H1 (cell line): ENCODE measurements around the gene ATG9B. TPM values are rescaled to one million over a fixed set of nuclear protein-coding genes. Genes with fewer than 3 reads are reported as not detected.
A peak's percentile ranks its signal among the peaks of the same experiment; 100 is the strongest.

Source experiments
- CTCF ChIA-PET: fragments of 300-600 bp; sonication (Branson Sonifier 250); formaldehyde crosslinking; loops from one replicate; lab custom pipeline; 2021; ENCODE audit not compliant: partially characterized antibody; lab: Charles Lee
- POLR2A ChIA-PET: fragments of 300-600 bp; sonication (Branson Sonifier 250); formaldehyde crosslinking; loops from one replicate; lab custom pipeline; 2021; ENCODE audit warnings: inconsistent platforms; ENCODE audit not compliant: partially characterized antibody; lab: Charles Lee
- DNase-seq, 2 experiments: peaks; one replicate each; pipeline versions ENCODE4 v3.0.0 to v3.0.0-alpha.2; 2010 to 2022; ENCODE audit warnings: low spot score in 2 of 2, low read depth in 1 of 2, mixed read lengths in 1 of 2
- FAIRE-seq: peaks from 2 replicates; lab custom pipeline; 2011; peaks lifted over from hg19 to GRCh38; lab: Jason Lieb, UNC
- H2AFZ ChIP-seq: 2 replicates; pipeline ENCODE4 v1.8.1; 2012; ENCODE audit warnings: low read length, inconsistent platforms
- H2AK5ac ChIP-seq: 2 replicates; pipeline ENCODE4 v1.6.1; 2013; ENCODE audit warnings: low read depth, low read length
- H2BK120ac ChIP-seq: replicated peaks from 2 replicates; pipeline ENCODE3; 2013; ENCODE audit warnings: low read depth, low read length, inconsistent platforms
- H2BK12ac ChIP-seq: 2 replicates; pipeline ENCODE4 v1.6.1; 2013; ENCODE audit warnings: low read depth, low read length
- H2BK15ac ChIP-seq: 2 replicates; pipeline ENCODE4 v1.6.1; 2013; ENCODE audit warnings: low read length
- H2BK20ac ChIP-seq: 2 replicates; pipeline ENCODE4 v1.6.1; 2013; ENCODE audit warnings: low read length
- H2BK5ac ChIP-seq: 2 replicates; pipeline ENCODE4 v1.6.1; 2013; ENCODE audit warnings: low read depth, low read length
- H3K14ac ChIP-seq: 2 replicates; pipeline ENCODE4 v1.6.1; 2013; ENCODE audit warnings: inconsistent platforms; ENCODE audit not compliant: insufficient read length
- H3K18ac ChIP-seq: 2 replicates; pipeline ENCODE4 v1.6.1; 2013; ENCODE audit warnings: low read length; ENCODE audit errors: extremely low read depth
- H3K23ac ChIP-seq: 2 replicates; pipeline ENCODE4 v1.6.1; 2013; ENCODE audit warnings: inconsistent platforms; ENCODE audit not compliant: insufficient read length
- H3K23me2 ChIP-seq: 2 replicates; pipeline ENCODE4 v1.6.1; 2013; ENCODE audit warnings: low read depth, low read length
- H3K27ac ChIP-seq: 2 replicates; pipeline ENCODE4 v1.6.1; 2011; ENCODE audit warnings: low read depth, low read length, inconsistent platforms
- H3K27me3 ChIP-seq, 4 experiments: replicated peaks in 1 of 4; 1 replicate in 1 of 4; 2 replicates in 3 of 4; pipeline versions ENCODE4 v1.6.1 to v1.8.1; 2011 to 2013; ENCODE audit warnings: low read length in 3 of 4, mild to moderate bottlenecking in 3 of 4, inconsistent platforms in 2 of 4, mixed read lengths in 2 of 4, moderate library complexity in 1 of 4; ENCODE audit not compliant: control insufficient read depth in 3 of 4, insufficient read depth in 3 of 4; ENCODE audit errors: extremely low read depth in 1 of 4
- H3K36me3 ChIP-seq, 4 experiments: 2 replicates each; pipeline versions ENCODE4 v1.6.1 to v1.8.1; 2011 to 2013; ENCODE audit warnings: mild to moderate bottlenecking in 4 of 4, low read length in 3 of 4, moderate library complexity in 2 of 4, control low read depth in 1 of 4, inconsistent platforms in 1 of 4; ENCODE audit not compliant: insufficient read depth in 4 of 4, control insufficient read depth in 2 of 4
- H3K4ac ChIP-seq: replicated peaks from 2 replicates; pipeline ENCODE3; 2013; ENCODE audit warnings: low read length, low read depth, mixed read lengths, inconsistent platforms; ENCODE audit not compliant: insufficient read length
- H3K4me1 ChIP-seq, 4 experiments: replicated peaks in 1 of 4; 1 replicate in 1 of 4; 2 replicates in 3 of 4; pipeline versions ENCODE4 v1.6.1 to v1.8.1; 2011 to 2013; ENCODE audit warnings: low read length in 3 of 4, inconsistent platforms in 2 of 4, mixed read lengths in 1 of 4; ENCODE audit not compliant: insufficient read depth in 4 of 4, control insufficient read depth in 3 of 4
- H3K4me2 ChIP-seq, 2 experiments: 2 replicates each; pipeline versions ENCODE4 v1.6.1 to v1.8.1; 2011 to 2013; ENCODE audit warnings: low read depth in 2 of 2, low read length in 2 of 2, control low read depth in 1 of 2, inconsistent platforms in 1 of 2, mild to moderate bottlenecking in 1 of 2; ENCODE audit not compliant: insufficient read depth in 1 of 2
- H3K4me3 ChIP-seq, 4 experiments: fragments of 200-600, 300-600 bp in 1 of 4; sonication (generic), shearing (Covaris generic), sonication (Bioruptor Twin) in 1 of 4; 2 replicates each; pipeline versions ENCODE4 v1.5.1 to v1.8.1; 2011 to 2016; ENCODE audit warnings: low read length in 4 of 4, low read depth in 3 of 4, control low read depth in 2 of 4, inconsistent platforms in 2 of 4, mild to moderate bottlenecking in 2 of 4, mixed read lengths in 1 of 4, moderate library complexity in 1 of 4; ENCODE audit not compliant: insufficient read depth in 2 of 4; ENCODE audit errors: extremely low read depth in 1 of 4
- H3K56ac ChIP-seq: replicated peaks from 2 replicates; pipeline ENCODE3; 2013; ENCODE audit warnings: low read depth, mild to moderate bottlenecking, mixed read lengths, low read length, inconsistent platforms; ENCODE audit not compliant: insufficient read length
- H3K79me1 ChIP-seq: 2 replicates; pipeline ENCODE4 v1.6.1; 2013; ENCODE audit warnings: low read depth, low read length, control low read depth
- H3K79me2 ChIP-seq, 2 experiments: 2 replicates each; pipeline versions ENCODE4 v1.6.1 to v1.8.1; 2012 to 2013; ENCODE audit warnings: low read length in 2 of 2, mild to moderate bottlenecking in 2 of 2, inconsistent platforms in 1 of 2; ENCODE audit not compliant: insufficient read depth in 2 of 2, control insufficient read depth in 1 of 2
- H3K9ac ChIP-seq, 4 experiments: replicated peaks in 1 of 4; 1 replicate in 1 of 4; 2 replicates in 3 of 4; pipeline versions ENCODE4 v1.6.1 to v1.8.1; 2011 to 2013; ENCODE audit warnings: low read depth in 3 of 4, low read length in 3 of 4, control low read depth in 2 of 4, mild to moderate bottlenecking in 2 of 4, moderate library complexity in 2 of 4, inconsistent platforms in 1 of 4; ENCODE audit errors: extremely low read depth in 1 of 4
- H3K9me3 ChIP-seq, 2 experiments: 2 replicates each; pipeline versions ENCODE4 v1.6.1 to v1.8.1; 2012 to 2013; ENCODE audit warnings: mild to moderate bottlenecking in 2 of 2, moderate library complexity in 2 of 2, control low read depth in 1 of 2, inconsistent platforms in 1 of 2, low read depth in 1 of 2, low read length in 1 of 2, mixed read lengths in 1 of 2; ENCODE audit not compliant: insufficient read depth in 2 of 2
- H4K20me1 ChIP-seq, 2 experiments: replicated peaks in 1 of 2; 2 replicates each; pipeline versions ENCODE3 to v1.8.1; 2011 to 2013; ENCODE audit warnings: inconsistent platforms in 2 of 2, low read length in 2 of 2, mild to moderate bottlenecking in 1 of 2; ENCODE audit not compliant: insufficient read depth in 2 of 2, control insufficient read depth in 1 of 2
- H4K5ac ChIP-seq: 2 replicates; pipeline ENCODE4 v1.6.1; 2013; ENCODE audit warnings: low read length, low read depth, mixed read lengths, inconsistent platforms; ENCODE audit not compliant: insufficient read length
- H4K8ac ChIP-seq: 2 replicates; pipeline ENCODE4 v1.8.0; 2013; ENCODE audit warnings: mild to moderate bottlenecking, moderate library complexity, low read length, inconsistent platforms; ENCODE audit not compliant: insufficient read depth; ENCODE audit errors: extremely low read depth
- H4K91ac ChIP-seq: replicated peaks from 2 replicates; pipeline ENCODE3; 2013; ENCODE audit warnings: low read length, mixed read lengths, inconsistent platforms; ENCODE audit not compliant: insufficient read length
- ATF2 ChIP-seq: IDR thresholded peaks from 2 replicates; pipeline ENCODE4 v1.6.1; 2012; ENCODE audit warnings: low read length, inconsistent platforms
- CTCF ChIP-seq, 3 experiments: IDR thresholded peaks; 1 replicate in 2 of 3; 2 replicates in 1 of 3; pipeline versions ENCODE4 v1.5.1 to v1.6.1; 2011; ENCODE audit warnings: low read length in 3 of 3, mild to moderate bottlenecking in 3 of 3, inconsistent platforms in 2 of 3, low read depth in 1 of 3, moderate library complexity in 1 of 3; ENCODE audit not compliant: insufficient read depth in 1 of 3; ENCODE audit errors: control extremely low read depth in 1 of 3
- GABPA ChIP-seq: IDR thresholded peaks from 2 replicates; pipeline ENCODE4 v1.6.1; 2011; ENCODE audit warnings: mild to moderate bottlenecking, low read length, moderate library complexity, borderline replicate concordance; ENCODE audit not compliant: insufficient read depth
- TAF1 ChIP-seq: IDR thresholded peaks from 2 replicates; pipeline ENCODE4 v1.6.1; 2011; ENCODE audit warnings: mild to moderate bottlenecking, low read depth, low read length
- YY1 ChIP-seq: IDR thresholded peaks from 2 replicates; pipeline ENCODE4 v1.6.1; 2011; ENCODE audit warnings: low read depth, mild to moderate bottlenecking, low read length
- WGBS, 2 experiments: shearing (Covaris generic) in 1 of 2; methylation state at CpG; one replicate each; pipeline versions ENCODE4 v1.1.6 to v1.1.7; 2013 to 2015; ENCODE audit warnings: low lambda C conversion rate in 2 of 2, mixed read lengths in 2 of 2, inconsistent platforms in 1 of 2, low coverage in 1 of 2, missing lambda C conversion rate in 1 of 2; ENCODE audit not compliant: insufficient replicate concordance in 2 of 2, insufficient coverage in 1 of 2, insufficient read length in 1 of 2; ENCODE audit errors: extremely low coverage in 1 of 2, missing lambda C conversion rate in 1 of 2; 5-methylcytosine and 5-hydroxymethylcytosine counted together
- polyA plus RNA-seq, 7 experiments: library from polyadenylated mRNA; depleted of rRNA in 3 of 7; stranded (reverse) in 5 of 7; unstranded in 2 of 7; fragments of >200 nt in 5 of 7; fragments of 200-250 nt in 2 of 7; gene quantifications; 1 replicate in 5 of 7; 2 replicates in 1 of 7; 4 replicates in 1 of 7; pipeline versions ENCODE4 v1.2.1 to v1.2.3, GENCODE V29; 2011 to 2013; ENCODE audit warnings: missing spikeins in 2 of 7, mixed read lengths in 2 of 7
- total RNA-seq: library from RNA; stranded (reverse); fragmentation: NEBNext Ultra II Directional; extraction: Animal tissue kit (Norgen Biotek cat#: 25700); gene quantifications from 2 replicates; pipeline ENCODE4 v1.2.1, GENCODE V29; 2021

Gene ATG9B
- total and polyA plus RNA-seq, 2 of the 8 experiments (the other 6 are each of a cell fraction or from before 2014, with no cell fraction given) = 1.4 to 2.3 TPM

GRCh38 chr7:150992833-150993302 lies 31.4 kb downstream of the ATG9B start:
- peak overlapping the region; percentile 87 for H4K91ac ChIP-seq
- ChIA-PET CTCF (interaction anchor here (0.9 to 7.6 kb wide), 9 partner anchors 16 to 117 kb away, joined by 3 to 142 read pairs (median 19); no protein-coding TSS in a partner anchor), POLR2A (interaction anchor here (0.8 to 2.0 kb wide), 4 partner anchors 14 to 177 kb away, joined by 3 to 7 read pairs (median 4); no protein-coding TSS in a partner anchor)
- H3K4me1 ChIP-seq = peaks cover 4 to 26% (median 20%) of the 10 kb centered on the region in 4 experiments
- H2BK120ac ChIP-seq = no peak overlapping the region
- peaks cover 0 to 2% of the 10 kb centered on the region in 2 experiments for H4K20me1 ChIP-seq
- H3K23me2 ChIP-seq = no peaks in the 10 kb centered on the region
- H4K8ac ChIP-seq = no peak overlapping the region
- no peaks in the 10 kb centered on the region for H3K27me3 ChIP-seq
- no peaks in the 10 kb centered on the region for H3K9me3 ChIP-seq
- H3K36me3 ChIP-seq = no peaks in the 10 kb centered on the region
- H3K79me1 ChIP-seq = no peaks in the 10 kb centered on the region
- H3K79me2 ChIP-seq = no peaks in the 10 kb centered on the region
- H3K4ac ChIP-seq = no peak overlapping the region
- no peak overlapping the region for H2AK5ac ChIP-seq
- H3K4me3 ChIP-seq = no peak overlapping the region
- no peak overlapping the region for H3K14ac ChIP-seq
- no peak overlapping the region for H3K56ac ChIP-seq
- FAIRE-seq (peak; percentile 75), DNase-seq (peak in 1 of 2 experiments; percentile 78)
- no peak overlapping the region for H2AFZ ChIP-seq
- peak overlapping the region; percentile 65 for H3K18ac ChIP-seq
- no peak overlapping the region for H3K27ac ChIP-seq
- 14% methylated on average over 5 of the region's 5 CpGs; no CpG with 5 or more reads in 1 of the 2 experiments for WGBS, 2 experiments
- no peak overlapping the region for H4K5ac ChIP-seq
- no peak overlapping the region for H3K23ac ChIP-seq
- H2BK12ac ChIP-seq = peak overlapping the region; percentile 77; the same call in 1 of the 2 replicates
- 0 out of 2 replicates have a peak overlapping the region, but pooled peaks have one; percentile 90 for H2BK20ac ChIP-seq
- peak overlapping the region in 1 of 2 experiments; percentile 8; a peak in 1 of 4 replicates for H3K4me2 ChIP-seq
- H3K9ac ChIP-seq = no peak overlapping the region
- peak overlapping the region; percentile 88; the same call in 1 of the 2 replicates for H2BK15ac ChIP-seq
- peak overlapping the region; percentile 56; the same call in 1 of the 2 replicates for H2BK5ac ChIP-seq
- TF ChIP-seq YY1 (peak; percentile 72), CTCF (IDR thresholded peaks at IDR 0.05; ENCODE audit: control extremely low read depth in 1 of 3, insufficient read depth in 1 of 3, low read depth in 1 of 3, low read length in 3 of 3) (no peak), TAF1 (no peak), GABPA (no peak), ATF2 (no peak)
